H9 (cell line): ENCODE measurements around the gene TNIK. TPM values are rescaled to one million over a fixed set of nuclear protein-coding genes. Genes with fewer than 3 reads are reported as not detected.

Source experiments
- DNase-seq: peaks from one replicate; pipeline ENCODE4 v3.0.0-alpha.2; 2017
- H2AFZ ChIP-seq: one replicate; pipeline ENCODE4 v1.6.1; 2013; ENCODE audit warnings: mild to moderate bottlenecking, low read length, control low read depth, moderate library complexity
- H2AK5ac ChIP-seq: 2 replicates; pipeline ENCODE4 v1.6.1; 2013; ENCODE audit warnings: low read length, control low read depth, mixed read lengths; ENCODE audit not compliant: insufficient read length
- H2BK120ac ChIP-seq: one replicate; pipeline ENCODE4 v1.6.1; 2013; ENCODE audit warnings: low read depth, mild to moderate bottlenecking, low read length, control low read depth, inconsistent platforms; ENCODE audit not compliant: poor library complexity, severe bottlenecking
- H2BK12ac ChIP-seq: 2 replicates; pipeline ENCODE4 v1.6.1; 2013; ENCODE audit warnings: low read length, control low read depth, mixed read lengths, low read depth; ENCODE audit not compliant: insufficient read length
- H2BK15ac ChIP-seq: 2 replicates; pipeline ENCODE4 v1.6.1; 2013; ENCODE audit warnings: low read depth, low read length, control low read depth
- H2BK20ac ChIP-seq: one replicate; pipeline ENCODE4 v1.6.1; 2013; ENCODE audit warnings: low read depth, mild to moderate bottlenecking, low read length, control low read depth, inconsistent platforms; ENCODE audit not compliant: poor library complexity, severe bottlenecking
- H2BK5ac ChIP-seq: 2 replicates; pipeline ENCODE4 v1.6.1; 2013; ENCODE audit warnings: low read length, control low read depth, mixed read lengths; ENCODE audit not compliant: insufficient read length
- H3K14ac ChIP-seq: 2 replicates; pipeline ENCODE4 v1.6.1; 2013; ENCODE audit warnings: low read length, control low read depth; ENCODE audit not compliant: insufficient read depth
- H3K18ac ChIP-seq: 2 replicates; pipeline ENCODE4 v1.6.1; 2013; ENCODE audit warnings: low read depth, mild to moderate bottlenecking, mixed read lengths, low read length, control low read depth; ENCODE audit not compliant: insufficient read length
- H3K23ac ChIP-seq: 2 replicates; pipeline ENCODE4 v1.6.1; 2013; ENCODE audit warnings: low read length, control low read depth, mixed read lengths, low read depth; ENCODE audit not compliant: insufficient read length
- H3K23me2 ChIP-seq: 2 replicates; pipeline ENCODE4 v1.6.1; 2013; ENCODE audit warnings: low read depth, mild to moderate bottlenecking, mixed read lengths, low read length, control low read depth; ENCODE audit not compliant: insufficient read length, poor library complexity, severe bottlenecking
- H3K27ac ChIP-seq: 2 replicates; pipeline ENCODE4 v1.5.1; 2013; ENCODE audit warnings: low read length, control low read depth, mixed read lengths, low read depth; ENCODE audit not compliant: insufficient read length
- H3K27me3 ChIP-seq: 2 replicates; pipeline ENCODE4 v1.6.1; 2013; ENCODE audit warnings: low read length, control low read depth, inconsistent platforms; ENCODE audit not compliant: insufficient read depth
- H3K4ac ChIP-seq: 2 replicates; pipeline ENCODE4 v1.6.1; 2013; ENCODE audit warnings: low read depth, mild to moderate bottlenecking, control low read depth, inconsistent platforms, low read length, moderate library complexity
- H3K4me1 ChIP-seq: 2 replicates; pipeline ENCODE4 v1.6.1; 2013; ENCODE audit warnings: low read length, control low read depth, inconsistent platforms; ENCODE audit not compliant: insufficient read depth
- H3K4me2 ChIP-seq: 2 replicates; pipeline ENCODE4 v1.6.1; 2013; ENCODE audit warnings: low read length, control low read depth, mixed read lengths; ENCODE audit not compliant: insufficient read length, insufficient read depth
- H3K56ac ChIP-seq: 2 replicates; pipeline ENCODE4 v1.6.1; 2013; ENCODE audit warnings: low read depth, mild to moderate bottlenecking, mixed read lengths, low read length, control low read depth; ENCODE audit not compliant: insufficient read length
- H3K79me1 ChIP-seq: 2 replicates; pipeline ENCODE4 v1.6.1; 2013; ENCODE audit warnings: low read depth, mild to moderate bottlenecking, moderate library complexity, low read length, control low read depth, inconsistent platforms; ENCODE audit not compliant: insufficient read depth, poor library complexity, severe bottlenecking
- H3K79me2 ChIP-seq: 2 replicates; pipeline ENCODE4 v1.6.1; 2013; ENCODE audit warnings: low read length, control low read depth, inconsistent platforms; ENCODE audit not compliant: insufficient read depth
- H3K9ac ChIP-seq: 2 replicates; pipeline ENCODE4 v1.6.1; 2013; ENCODE audit warnings: low read length, control low read depth, mixed read lengths; ENCODE audit not compliant: insufficient read length; ENCODE audit errors: extremely low read depth
- H3K9me3 ChIP-seq: one replicate; pipeline ENCODE4 v1.6.1; 2013; ENCODE audit warnings: low read depth, low read length, inconsistent platforms; ENCODE audit not compliant: control insufficient read depth
- H3T11ph ChIP-seq: one replicate; pipeline ENCODE4 v1.6.1; 2013; ENCODE audit warnings: mild to moderate bottlenecking, low read length, control low read depth, inconsistent platforms
- H4K20me1 ChIP-seq: one replicate; pipeline ENCODE4 v1.6.1; 2013; ENCODE audit not compliant: control insufficient read depth, insufficient read length, insufficient read depth
- H4K5ac ChIP-seq: 2 replicates; pipeline ENCODE4 v1.6.1; 2013; ENCODE audit warnings: low read depth, mild to moderate bottlenecking, mixed read lengths, low read length, control low read depth; ENCODE audit not compliant: insufficient read length
- H4K8ac ChIP-seq: replicated peaks from 2 replicates; pipeline ENCODE4 v1.6.1; 2013; ENCODE audit warnings: low read length, control low read depth, mixed read lengths, low read depth; ENCODE audit not compliant: insufficient read length
- H4K91ac ChIP-seq: 2 replicates; pipeline ENCODE4 v1.6.1; 2013; ENCODE audit warnings: low read depth, mild to moderate bottlenecking, moderate library complexity, mixed read lengths, low read length, control low read depth; ENCODE audit not compliant: insufficient read length
- H3K27ac Mint-ChIP-seq, 3 experiments: 2 replicates in 2 of 3; 3 replicates in 1 of 3; pipeline ENCODE4 v1.8.0; 2020 to 2021; ENCODE audit warnings: mixed read lengths in 3 of 3, mild to moderate bottlenecking in 1 of 3, moderate library complexity in 1 of 3
- H3K27me3 Mint-ChIP-seq: 2 replicates; pipeline ENCODE4 v1.8.0; 2021; ENCODE audit warnings: low read depth, mild to moderate bottlenecking, moderate library complexity, mixed read lengths
- H3K36me3 Mint-ChIP-seq, 3 experiments: 2 replicates in 2 of 3; 3 replicates in 1 of 3; pipeline ENCODE4 v1.8.0; 2020 to 2021; ENCODE audit warnings: low read depth in 3 of 3, mixed read lengths in 3 of 3; ENCODE audit not compliant: insufficient read depth in 1 of 3
- H3K4me1 Mint-ChIP-seq, 2 experiments: 2 replicates each; pipeline ENCODE4 v1.8.0; 2020; ENCODE audit warnings: mixed read lengths in 2 of 2
- H3K4me3 Mint-ChIP-seq, 2 experiments: 2 replicates in 1 of 2; 3 replicates in 1 of 2; pipeline ENCODE4 v1.8.0; 2020 to 2021; ENCODE audit warnings: mild to moderate bottlenecking in 2 of 2, mixed read lengths in 2 of 2, moderate library complexity in 1 of 2
- H3K9me3 Mint-ChIP-seq, 2 experiments: 2 replicates in 1 of 2; 3 replicates in 1 of 2; pipeline ENCODE4 v1.8.0; 2020; ENCODE audit warnings: mild to moderate bottlenecking in 2 of 2, mixed read lengths in 2 of 2, moderate library complexity in 1 of 2
- CTCF ChIP-seq: fragments of 200-600 bp; sonication (generic); conservative IDR thresholded peaks from 3 replicates; pipeline ENCODE4 v1.8.0; 2021; ENCODE audit warnings: antibody characterized with exemption, mild to moderate bottlenecking
- total RNA-seq: library from RNA; stranded (reverse); gene quantifications from 2 replicates; pipeline ENCODE4 v1.2.1, GENCODE V29; 2021

Gene TNIK
- total RNA-seq, 1 experiment from 2014 or later, result 15.9 TPM

- no peak overlapping the region for H2BK20ac ChIP-seq
- no peak overlapping the region for H3K4ac ChIP-seq
- DNase-seq, result no peak
- H3K9me3 ChIP-seq, result no peaks in the 10 kb centered on the region
- H3K14ac ChIP-seq, result no peak overlapping the region
- TF ChIP-seq CTCF, result no peak
- no peak overlapping the region for H2BK12ac ChIP-seq
- no peaks in the 10 kb centered on the region for H3K79me1 ChIP-seq
- H3K27ac ChIP-seq, result no peak overlapping the region
- H4K91ac ChIP-seq, result no peak overlapping the region
- H2BK15ac ChIP-seq, result no peak overlapping the region
- no peak overlapping the region for H3K9ac ChIP-seq
- Mint-ChIP-seq H3K9me3 (peaks cover 4 to 5% of the 10 kb centered on the region in 2 experiments; a peak in 2 of 5 replicates), H3K27me3 (no peaks in the 10 kb centered on the region), H3K4me3 (no peak overlapping the region), H3K4me1 (peaks cover 40 to 42% of the 10 kb centered on the region in 2 experiments), H3K36me3 (peaks cover 0 to 5% (median 2%) of the 10 kb centered on the region in 3 experiments; a peak in 2 of 7 replicates), H3K27ac (peak overlapping the region in 1 of 3 experiments; percentile 82; a peak in 1 of 7 replicates)
- peaks cover 12% of the 10 kb centered on the region; the same call in 1 of the 2 replicates for H3K4me1 ChIP-seq
- no peak overlapping the region for H2BK5ac ChIP-seq
- no peaks in the 10 kb centered on the region for H3K23me2 ChIP-seq
- H2AK5ac ChIP-seq, result no peak overlapping the region
- no peak overlapping the region for H4K5ac ChIP-seq
- H3K4me2 ChIP-seq, result no peak overlapping the region
- no peak overlapping the region for H2AFZ ChIP-seq
- H4K8ac ChIP-seq, result no peak overlapping the region
- H3K23ac ChIP-seq, result no peak overlapping the region
- H2BK120ac ChIP-seq, result no peak overlapping the region
- H3K56ac ChIP-seq, result no peak overlapping the region
- no peak overlapping the region for H3K18ac ChIP-seq
- H3K79me2 ChIP-seq, result peaks cover 8% of the 10 kb centered on the region; the same call in 1 of the 2 replicates
- H3T11ph ChIP-seq, result no peak overlapping the region
- H4K20me1 ChIP-seq, result no peaks in the 10 kb centered on the region
- H3K27me3 ChIP-seq, result no peaks in the 10 kb centered on the region
Observed at GRCh38 chr3:171435757-171436156, 24.4 kb downstream of the TNIK start.
